HCT116 (cell line): ENCODE measurements around the gene DIPK1B. TPM values are rescaled to one million over a fixed set of nuclear protein-coding genes. Genes with fewer than 3 reads are reported as not detected.

ENCODE experiments used
- ATAC-seq: fragments of 200-7000 bp; cut with Tn5 transposase; 2 replicates; pipeline ENCODE4 v1.9.1; 2020; ENCODE audit warnings: mild to moderate bottlenecking, moderate library complexity
- BruUV-seq: library from RNA; stranded (reverse); fragments of 400-500 nt; replicated peaks from 2 replicates; lab custom pipeline; 2021; lab: Mats Ljungman, UMichigan
- CTCF ChIA-PET: fragments of 300-600 bp; sonication (Branson Sonifier 250); formaldehyde crosslinking; loops from one replicate; lab custom pipeline; 2021; ENCODE audit warnings: antibody characterized with exemption; lab: Charles Lee
- POLR2A ChIA-PET: fragments of 300-600, 350-600 bp; sonication (Branson Sonifier 250); formaldehyde crosslinking; loops from one replicate; lab custom pipeline; 2021; ENCODE audit warnings: antibody characterized with exemption; lab: Charles Lee
- RAD21 ChIA-PET, 2 experiments: fragments of 300-600 bp; sonication (Branson Sonifier 250); formaldehyde crosslinking; loops; one replicate each; lab custom pipeline; 2023; ENCODE audit warnings: low total read pairs in 2 of 2; ENCODE audit not compliant: uncharacterized antibody in 2 of 2, unreplicated experiment in 2 of 2, low non-redundant PET in 1 of 2; lab: Charles Lee
- DNase-seq: peaks from one replicate; pipeline ENCODE4 v3.0.0-alpha.2; 2010; ENCODE audit warnings: low read depth, low spot score
- H2AFZ ChIP-seq: fragments of 200-600 bp; shearing (Covaris generic), sonication (generic); 2 replicates; pipeline ENCODE4 v1.6.1; 2017; ENCODE audit warnings: low read depth, mixed run types, mixed read lengths, antibody characterized with exemption, low read length; ENCODE audit not compliant: poor library complexity, severe bottlenecking
- H3K27ac ChIP-seq: 2 replicates; pipeline ENCODE4 v1.5.1; 2012; ENCODE audit warnings: low read depth, low read length
- H3K27me3 ChIP-seq: fragments of 200-600 bp; sonication (generic); 2 replicates; pipeline ENCODE4 v1.6.1; 2016; ENCODE audit warnings: mixed run types, low read length, mixed read lengths; ENCODE audit not compliant: insufficient read depth
- H3K36me3 ChIP-seq, 2 experiments: fragments of 200-500 bp in 1 of 2; fragments of 200-600 bp in 1 of 2; sonication (Bioruptor generic) in 1 of 2; sonication (generic) in 1 of 2; 2 replicates each; pipeline versions ENCODE4 v1.5.1 to v1.6.1; 2014 to 2016; ENCODE audit warnings: low read length in 2 of 2, inconsistent platforms in 1 of 2, mixed read lengths in 1 of 2, mixed run types in 1 of 2; ENCODE audit not compliant: insufficient read depth in 2 of 2, control insufficient read depth in 1 of 2
- H3K4me1 ChIP-seq, 2 experiments: fragments of 200-600 bp in 1 of 2; sonication (generic) in 1 of 2; 2 replicates each; pipeline versions ENCODE4 v1.5.1 to v1.6.1; 2012 to 2017; ENCODE audit warnings: low read length in 2 of 2, inconsistent platforms in 1 of 2, mild to moderate bottlenecking in 1 of 2, mixed read lengths in 1 of 2, mixed run types in 1 of 2, moderate library complexity in 1 of 2; ENCODE audit not compliant: insufficient read depth in 2 of 2, control insufficient read depth in 1 of 2
- H3K4me2 ChIP-seq: fragments of 200-600 bp; sonication (generic); 2 replicates; pipeline ENCODE4 v1.6.1; 2017; ENCODE audit warnings: mixed run types, low read length, mixed read lengths
- H3K4me3 ChIP-seq, 2 experiments: fragments of 200-600 bp in 1 of 2; sonication (generic) in 1 of 2; replicated peaks in 1 of 2; 2 replicates each; pipeline ENCODE4 v1.5.1; 2011 to 2016; ENCODE audit warnings: low read length in 2 of 2, control low read depth in 1 of 2, low read depth in 1 of 2, mild to moderate bottlenecking in 1 of 2, mixed read lengths in 1 of 2, mixed run types in 1 of 2
- H3K79me2 ChIP-seq: fragments of 200-600 bp; sonication (generic); 2 replicates; pipeline ENCODE4 v1.6.1; 2017; ENCODE audit warnings: mild to moderate bottlenecking, mixed run types, low read length, moderate library complexity, mixed read lengths; ENCODE audit not compliant: insufficient read depth
- H3K9ac ChIP-seq: fragments of 200-600 bp; sonication (generic); 2 replicates; pipeline ENCODE4 v1.6.1; 2016; ENCODE audit warnings: low read length, mixed read lengths
- H3K9me2 ChIP-seq: fragments of 200-600 bp; sonication (generic), shearing (Covaris generic); 2 replicates; pipeline ENCODE4 v1.6.1; 2017; ENCODE audit warnings: mixed run types, mild to moderate bottlenecking, moderate library complexity; ENCODE audit not compliant: insufficient read depth
- H3K9me3 ChIP-seq, 2 experiments: fragments of 200-500 bp in 1 of 2; fragments of 200-600 bp in 1 of 2; sonication (Bioruptor generic) in 1 of 2; sonication (generic) in 1 of 2; 2 replicates each; pipeline ENCODE4 v1.6.1; 2014 to 2017; ENCODE audit warnings: low read length in 2 of 2, mixed read lengths in 2 of 2, inconsistent platforms in 1 of 2, low read depth in 1 of 2, mild to moderate bottlenecking in 1 of 2, mixed run types in 1 of 2, moderate library complexity in 1 of 2; ENCODE audit not compliant: control insufficient read depth in 1 of 2, insufficient read depth in 1 of 2
- H4K20me1 ChIP-seq: fragments of 200-600 bp; sonication (generic), shearing (Covaris generic); 2 replicates; pipeline ENCODE4 v1.6.1; 2017; ENCODE audit warnings: mixed run types, mild to moderate bottlenecking, moderate library complexity; ENCODE audit not compliant: insufficient read depth
- CBX3 ChIP-seq: IDR thresholded peaks from 2 replicates; pipeline ENCODE4 v1.6.1; 2012; ENCODE audit warnings: low read depth
- CEBPB ChIP-seq: IDR thresholded peaks from 2 replicates; pipeline ENCODE4 v1.6.1; 2012; ENCODE audit warnings: low read depth
- EGR1 ChIP-seq: IDR thresholded peaks from 2 replicates; pipeline ENCODE4 v1.6.1; 2012; ENCODE audit warnings: low read depth
- ELF1 ChIP-seq: IDR thresholded peaks from 2 replicates; pipeline ENCODE4 v1.6.1; 2012; ENCODE audit warnings: low read depth, borderline replicate concordance
- EZH2 ChIP-seq: fragments of 200-600 bp; sonication (generic); IDR thresholded peaks from 2 replicates; pipeline ENCODE4 v1.6.1; 2017; ENCODE audit warnings: antibody characterized with exemption, mixed run types
- EZH2phosphoT487 ChIP-seq: fragments of 200-600 bp; IDR thresholded peaks from 2 replicates; pipeline ENCODE4 v1.6.1; 2018; ENCODE audit warnings: antibody characterized with exemption, borderline replicate concordance
- MAX ChIP-seq: IDR thresholded peaks from 2 replicates; pipeline ENCODE4 v1.6.1; 2012
- POLR2A ChIP-seq: IDR thresholded peaks from 2 replicates; pipeline ENCODE4 v1.7.0; 2011; ENCODE audit warnings: borderline replicate concordance; ENCODE audit not compliant: insufficient read depth, insufficient read length; ENCODE audit errors: extremely low read depth
- POLR2AphosphoS5 ChIP-seq: IDR thresholded peaks from 2 replicates; pipeline ENCODE4 v1.6.1; 2011; ENCODE audit warnings: mild to moderate bottlenecking, low read depth, low read length, moderate library complexity
- RAD21 ChIP-seq: IDR thresholded peaks from 2 replicates; pipeline ENCODE4 v1.6.1; 2012; ENCODE audit warnings: low read depth, mild to moderate bottlenecking
- SIN3A ChIP-seq: IDR thresholded peaks from 2 replicates; pipeline ENCODE4 v1.6.1; 2012; ENCODE audit warnings: low read depth
- SP1 ChIP-seq: IDR thresholded peaks from 2 replicates; pipeline ENCODE4 v1.6.1; 2012; ENCODE audit warnings: low read depth
- SRF ChIP-seq: IDR thresholded peaks from 2 replicates; pipeline ENCODE4 v1.6.1; 2012; ENCODE audit warnings: low read depth
- TCF7L2 ChIP-seq: IDR thresholded peaks from 2 replicates; pipeline ENCODE4 v1.7.0; 2011; ENCODE audit warnings: borderline replicate concordance, inconsistent platforms; ENCODE audit not compliant: insufficient read depth, insufficient read length; ENCODE audit errors: extremely low read depth
- YY1 ChIP-seq: IDR thresholded peaks from 2 replicates; pipeline ENCODE4 v1.6.1; 2011; ENCODE audit warnings: low read length, low read depth, moderate library complexity, mild to moderate bottlenecking; ENCODE audit not compliant: insufficient replicate concordance; ENCODE audit errors: extremely low read depth
- ZFX ChIP-seq: fragments of 450-650 bp; IDR thresholded peaks from 2 replicates; pipeline ENCODE4 v1.6.1; 2017
- ZNF274 ChIP-seq: fragments of 200-500 bp; sonication (Bioruptor generic); IDR thresholded peaks from 2 replicates; pipeline ENCODE4 v1.6.1; 2014; ENCODE audit warnings: mild to moderate bottlenecking, low read depth, low read length, inconsistent platforms
- intact Hi-C: fragments of 100-400 bp; cut with micrococcal nuclease; formaldehyde crosslinking; loops from 2 replicates; pipeline ENCODE4 v1.10.0; 2022
- total RNA-seq: library from RNA; stranded (reverse); gene quantifications from one replicate; pipeline ENCODE4 v1.2.1, GENCODE V29; 2021; ENCODE audit not compliant: unreplicated experiment
- TF ChIP-seq, protein P1 (sequence below), 3 experiments: fragments of 200-600 bp in 1 of 3; sonication (generic) in 1 of 3; IDR thresholded peaks in 2 of 3; conservative IDR thresholded peaks in 1 of 3; 2 replicates each; pipeline ENCODE4 v1.5.1; 2012 to 2017; ENCODE audit warnings: low read depth in 2 of 3, low read length in 2 of 3, antibody characterized with exemption in 1 of 3, borderline replicate concordance in 1 of 3, control low read depth in 1 of 3, mild to moderate bottlenecking in 1 of 3, mixed read lengths in 1 of 3, mixed run types in 1 of 3, moderate library complexity in 1 of 3; ENCODE audit not compliant: insufficient read depth in 1 of 3

The DIPK1B gene
- total RNA-seq, 1 experiment from 2014 or later, result 15.6 TPM

DNA sequence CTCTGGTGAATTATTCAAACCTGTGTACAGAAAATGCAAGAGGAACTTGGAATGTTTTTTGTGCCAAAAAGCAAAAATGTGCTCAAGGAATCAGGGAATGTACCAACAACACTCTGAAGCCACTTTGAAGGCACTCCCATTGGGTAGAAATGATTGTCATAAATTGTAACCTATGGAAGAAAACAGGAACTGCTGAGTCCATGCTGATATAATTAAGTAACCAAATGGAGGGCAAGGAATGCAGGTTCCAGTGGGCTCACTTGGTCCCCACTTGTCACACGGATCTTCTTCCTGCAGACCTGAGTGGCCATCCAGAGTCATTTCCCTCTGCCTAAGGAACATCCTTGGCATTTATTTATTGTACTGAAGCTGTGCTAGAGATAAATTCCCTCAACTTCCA is 38.9 kb downstream of the DIPK1B start:
- no peaks in the 10 kb centered on the region for H3K27me3 ChIP-seq
- ChIA-PET POLR2A (no interaction called here), CTCF (no interaction called here)

DNA sequence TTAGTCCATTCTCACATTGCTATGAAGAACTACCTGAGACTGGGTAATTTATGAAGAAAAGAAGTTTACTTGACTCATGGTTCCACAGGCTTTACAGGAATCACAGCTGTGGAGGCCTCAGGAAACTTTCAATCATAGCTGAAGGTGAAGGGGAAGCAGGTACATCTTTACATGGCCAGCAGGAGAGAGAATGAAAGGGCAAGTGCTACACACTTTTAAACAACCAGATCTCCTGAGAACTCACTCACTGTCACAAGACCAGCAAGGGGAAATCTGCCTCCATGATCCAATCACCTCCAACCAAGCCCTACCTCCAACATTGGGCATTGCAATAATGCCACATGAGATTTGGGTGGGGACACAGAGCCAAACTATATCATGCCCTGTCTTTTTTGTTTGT is 39.4 kb downstream of the DIPK1B start:
- H3K9ac ChIP-seq, result no peak overlapping the region
- H3K27me3 ChIP-seq, result no peaks in the 10 kb centered on the region
- no peak overlapping the region for H3K27ac ChIP-seq
- intact Hi-C loops, result no loop called here
- BruUV-seq, result no TSS peak
- no peaks in the 10 kb centered on the region for H3K9me2 ChIP-seq
- H3K79me2 ChIP-seq, result no peaks in the 10 kb centered on the region
- H3K36me3 ChIP-seq, result no peaks in the 10 kb centered on the region
- CTCF ChIA-PET, result no interaction called here
- ATAC-seq (no peak), DNase-seq (no peak)
- no peak overlapping the region for H3K4me2 ChIP-seq
- POLR2A ChIA-PET, result no interaction called here
- no peaks in the 10 kb centered on the region for H3K4me1 ChIP-seq
- H4K20me1 ChIP-seq, result no peaks in the 10 kb centered on the region
- H3K9me3 ChIP-seq, result peaks cover 4 to 22% of the 10 kb centered on the region in 2 experiments; a peak in 3 of 4 replicates
- RAD21 ChIA-PET, result no interaction called here
- H2AFZ ChIP-seq, result no peak overlapping the region
- no peak overlapping the region for H3K4me3 ChIP-seq
- no peak for TF ChIP-seq EZH2phosphoT487
- no peak for TF ChIP-seq SP1
- TF ChIP-seq ELF1, result no peak
- no peak for TF ChIP-seq YY1
- TF ChIP-seq SRF, result no peak
- TF ChIP-seq EZH2, result no peak
- TF ChIP-seq MAX, result no peak
- no peak for TF ChIP-seq RAD21
- TF ChIP-seq CBX3, result no peak; the same call in 1 of the 2 replicates
- no peak for TF ChIP-seq ZNF274
- no peak for TF ChIP-seq POLR2AphosphoS5
- TF ChIP-seq CEBPB, result no peak
- TF ChIP-seq TCF7L2, result no peak
- TF ChIP-seq POLR2A, result no peak
- no peak for TF ChIP-seq ZFX

More for the DNA sequence above, 38.9 kb downstream of the DIPK1B start:
- intact Hi-C loops, result no loop called here
- TF ChIP-seq TCF7L2 (no peak), EZH2 (no peak), EZH2phosphoT487 (no peak), RAD21 (no peak), SP1 (no peak), SIN3A (no peak), POLR2AphosphoS5 (no peak), EGR1 (no peak), POLR2A (no peak)
- TF ChIP-seq, protein P1, sequence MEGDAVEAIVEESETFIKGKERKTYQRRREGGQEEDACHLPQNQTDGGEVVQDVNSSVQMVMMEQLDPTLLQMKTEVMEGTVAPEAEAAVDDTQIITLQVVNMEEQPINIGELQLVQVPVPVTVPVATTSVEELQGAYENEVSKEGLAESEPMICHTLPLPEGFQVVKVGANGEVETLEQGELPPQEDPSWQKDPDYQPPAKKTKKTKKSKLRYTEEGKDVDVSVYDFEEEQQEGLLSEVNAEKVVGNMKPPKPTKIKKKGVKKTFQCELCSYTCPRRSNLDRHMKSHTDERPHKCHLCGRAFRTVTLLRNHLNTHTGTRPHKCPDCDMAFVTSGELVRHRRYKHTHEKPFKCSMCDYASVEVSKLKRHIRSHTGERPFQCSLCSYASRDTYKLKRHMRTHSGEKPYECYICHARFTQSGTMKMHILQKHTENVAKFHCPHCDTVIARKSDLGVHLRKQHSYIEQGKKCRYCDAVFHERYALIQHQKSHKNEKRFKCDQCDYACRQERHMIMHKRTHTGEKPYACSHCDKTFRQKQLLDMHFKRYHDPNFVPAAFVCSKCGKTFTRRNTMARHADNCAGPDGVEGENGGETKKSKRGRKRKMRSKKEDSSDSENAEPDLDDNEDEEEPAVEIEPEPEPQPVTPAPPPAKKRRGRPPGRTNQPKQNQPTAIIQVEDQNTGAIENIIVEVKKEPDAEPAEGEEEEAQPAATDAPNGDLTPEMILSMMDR (IDR thresholded peaks at IDR 0.05 in 2 of 3, conservative IDR thresholded peaks at IDR 0.05 in 1 of 3; ENCODE audit: borderline replicate concordance in 1 of 3, insufficient read depth in 1 of 3, low read depth in 2 of 3, low read length in 2 of 3), result no peak
- Histone ChIP-seq H3K4me1 (no peaks in the 10 kb centered on the region), H3K4me2 (no peak overlapping the region), H2AFZ (no peak overlapping the region), H3K9ac (no peak overlapping the region), H3K79me2 (no peaks in the 10 kb centered on the region), H3K4me3 (no peak overlapping the region), H3K27ac (no peak overlapping the region), H3K9me3 (peaks cover 4 to 19% of the 10 kb centered on the region in 2 experiments; a peak in 3 of 4 replicates), H4K20me1 (no peaks in the 10 kb centered on the region), H3K36me3 (no peaks in the 10 kb centered on the region), H3K9me2 (no peaks in the 10 kb centered on the region)
- RAD21 ChIA-PET, result no interaction called here
- BruUV-seq, result no TSS peak
- ATAC-seq (no peak), DNase-seq (no peak)
